Prostate gland (tissue), 2 donors: ENCODE results near the gene TGFBRAP1. TPM values are rescaled to one million over a fixed set of nuclear protein-coding genes. Genes with fewer than 3 reads are reported as not detected.

Source experiments
- DNase-seq: peaks from one replicate; pipeline ENCODE4 v3.0.0-alpha.2; 2019; ENCODE audit warnings: low spot score
- H3K27ac ChIP-seq, 2 donors: fragments of 200-600 bp; sonication (generic); 2 replicates each; pipeline ENCODE4 v1.5.1; 2017 to 2019
- H3K27me3 ChIP-seq: fragments of 200-600 bp; sonication (generic); replicated peaks from 2 replicates; pipeline ENCODE4 v1.5.1; 2019; ENCODE audit not compliant: insufficient read depth
- H3K36me3 ChIP-seq, 2 donors: fragments of 200-600 bp; sonication (generic); 1 replicate in 1 of 2; 2 replicates in 1 of 2; pipeline versions ENCODE4 v1.5.1 to v1.8.1; 2017 to 2019
- H3K4me1 ChIP-seq: fragments of 200-600 bp; sonication (generic); replicated peaks from 2 replicates; pipeline ENCODE4 v1.5.1; 2019
- H3K4me3 ChIP-seq, 2 donors: fragments of 200-600 bp; sonication (generic); 2 replicates each; pipeline ENCODE4 v1.5.1; 2017 to 2019
- H3K9me3 ChIP-seq: fragments of 200-600 bp; sonication (generic); 2 replicates; pipeline ENCODE4 v1.5.1; 2017
- CTCF ChIP-seq, 4 experiments: fragments of 200-600 bp in 2 of 4; fragments of 450-650 bp in 2 of 4; sonication (generic) in 2 of 4; IDR thresholded peaks; 1 replicate in 3 of 4; 2 replicates in 1 of 4; pipeline ENCODE4 v1.5.1; 2016 to 2019; ENCODE audit warnings: antibody characterized with exemption in 4 of 4, mild to moderate bottlenecking in 2 of 4, moderate library complexity in 2 of 4
- POLR2A ChIP-seq: fragments of 450-650 bp; IDR thresholded peaks from one replicate; pipeline ENCODE4 v1.6.1; 2016; ENCODE audit warnings: antibody characterized with exemption, mild to moderate bottlenecking
- POLR2AphosphoS5 ChIP-seq: sonication (generic); formaldehyde crosslinking; IDR thresholded peaks from one replicate; pipeline ENCODE4 v1.6.1; 2017; ENCODE audit warnings: antibody characterized with exemption
- WGBS: methylation state at CpG from one replicate; pipeline ENCODE4 v1.1.5; 2018; 5-methylcytosine and 5-hydroxymethylcytosine counted together
- intact Hi-C: fragments of 100-400 bp; cut with DNase I; formaldehyde crosslinking; loops from one replicate; pipeline ENCODE4 v1.14.2; 2022
- total RNA-seq, 2 donors: library from RNA; depleted of rRNA; stranded (reverse); fragments of >200 nt; gene quantifications; one replicate each; pipeline ENCODE4 v1.1.0, GENCODE V29; 2016

The TGFBRAP1 gene
- total RNA-seq, 2 donors from 2014 or later = 29.9 to 30.0 TPM

DNA sequence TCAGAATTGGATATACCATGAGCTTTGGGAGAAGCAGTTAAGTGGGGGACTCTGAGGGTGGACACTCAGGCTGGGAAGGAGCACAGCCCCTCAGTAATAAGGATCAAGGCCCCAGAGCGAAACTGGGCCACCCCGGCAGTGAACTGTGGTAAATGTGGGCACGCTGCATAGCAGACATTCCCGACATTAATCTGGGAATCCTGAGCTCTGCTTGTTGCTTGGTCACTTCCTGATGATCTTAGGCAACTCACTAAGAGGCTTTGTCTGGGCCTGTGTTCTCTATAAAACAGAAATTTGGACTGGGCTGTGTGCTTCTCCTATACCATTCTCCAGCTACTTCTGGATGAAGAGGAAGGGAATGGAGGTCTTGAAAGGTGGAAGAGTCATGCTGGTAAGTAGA lies 4.8 kb downstream of the TGFBRAP1 start:
- 47% methylated on average over 4 of the region's 4 CpGs for WGBS
- TF ChIP-seq POLR2A (no peak), CTCF (IDR thresholded peaks at IDR 0.05) (no peak), POLR2AphosphoS5 (peak; percentile 48)
- Histone ChIP-seq H3K27me3 (no peaks in the 10 kb centered on the region), H3K27ac (peak overlapping the region; percentile 12 to 37), H3K4me3 (no peak overlapping the region), H3K36me3 (no peaks in the 10 kb centered on the region), H3K4me1 (peaks cover 10% of the 10 kb centered on the region), H3K9me3 (no peaks in the 10 kb centered on the region)
- DNase-seq = peak; percentile 35
- intact Hi-C loops = no loop called here

DNA sequence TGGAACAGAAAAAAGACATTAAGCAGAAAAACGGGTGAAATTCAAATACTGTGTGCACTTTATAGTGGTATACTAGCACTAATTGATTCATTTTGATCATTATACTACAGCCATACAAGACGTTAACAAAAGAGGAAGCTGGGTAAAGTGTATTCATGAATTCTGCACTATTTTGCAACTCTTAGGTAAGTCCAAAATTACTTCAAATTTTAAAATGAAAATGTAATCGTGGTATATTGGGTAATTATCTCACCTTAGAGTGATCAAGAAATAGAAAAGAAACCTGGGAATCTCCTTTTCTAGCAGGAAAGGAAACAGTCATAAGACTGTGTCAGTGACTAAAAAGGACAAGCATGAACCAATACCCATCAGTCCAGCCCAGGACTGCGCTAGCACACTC lies 5.4 kb downstream of the TGFBRAP1 start:
- no peak for DNase-seq
- Histone ChIP-seq H3K36me3 (no peaks in the 10 kb centered on the region), H3K4me3 (no peak overlapping the region), H3K27ac (peak overlapping the region in 1 of 2 donors; percentile 37), H3K4me1 (peaks cover 10% of the 10 kb centered on the region), H3K9me3 (no peaks in the 10 kb centered on the region), H3K27me3 (no peaks in the 10 kb centered on the region)
- intact Hi-C loops = no loop called here
- 70% methylated on average over 4 of the region's 4 CpGs for whole genome bisulfite sequencing
- TF ChIP-seq POLR2AphosphoS5 (no peak), POLR2A (no peak), CTCF (IDR thresholded peaks at IDR 0.05) (no peak)

DNA sequence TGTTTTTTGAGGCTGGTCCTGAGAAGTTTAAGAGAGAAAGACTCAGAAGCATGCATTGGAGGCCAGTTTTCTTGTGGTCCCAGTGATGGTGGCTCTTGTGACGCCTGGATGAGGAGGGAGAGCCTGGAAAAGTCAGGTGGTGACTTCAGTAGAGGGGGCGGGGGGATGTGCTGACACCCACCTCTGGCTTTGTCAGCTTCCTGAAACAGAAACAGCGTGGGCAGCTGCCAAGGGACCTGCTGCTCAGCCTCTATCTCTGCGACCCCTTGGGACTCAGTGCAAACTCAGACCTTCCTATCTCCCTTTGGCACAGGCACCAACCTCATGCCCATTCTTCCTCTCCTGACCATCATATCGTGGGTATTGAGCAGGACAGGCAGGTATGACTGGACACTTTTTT lies 6.4 kb downstream of the TGFBRAP1 start:
- TF ChIP-seq CTCF (IDR thresholded peaks at IDR 0.05) = no peak
- TF ChIP-seq POLR2AphosphoS5 = no peak
- no peak for TF ChIP-seq POLR2A
- Histone ChIP-seq H3K4me1 (peaks cover 13% of the 10 kb centered on the region), H3K27me3 (no peaks in the 10 kb centered on the region), H3K9me3 (no peaks in the 10 kb centered on the region), H3K27ac (no peak overlapping the region), H3K4me3 (no peak overlapping the region), H3K36me3 (no peaks in the 10 kb centered on the region)
- intact Hi-C loops = no loop called here
- no peak for DNase-seq
- WGBS = 78% methylated on average over 5 of the region's 5 CpGs

- H3K9me3 ChIP-seq = no peaks in the 10 kb centered on the region
- no peak for DNase-seq
- WGBS = 86% methylated on average over 3 of the region's 3 CpGs
- H3K4me1 ChIP-seq = peaks cover 13% of the 10 kb centered on the region
- no peak overlapping the region for H3K4me3 ChIP-seq
- intact Hi-C loops = no loop called here
- H3K36me3 ChIP-seq = no peaks in the 10 kb centered on the region
- no peak for TF ChIP-seq POLR2A
- no peak for TF ChIP-seq POLR2AphosphoS5
- no peak for TF ChIP-seq CTCF (IDR thresholded peaks at IDR 0.05)
- H3K27ac ChIP-seq = no peak overlapping the region
- H3K27me3 ChIP-seq = no peaks in the 10 kb centered on the region
Observed at GRCh38 chr2:105321875-105322646, 7.5 kb downstream of the TGFBRAP1 start.

- Histone ChIP-seq H3K36me3 (no peaks in the 10 kb centered on the region), H3K9me3 (no peaks in the 10 kb centered on the region), H3K4me3 (no peak overlapping the region), H3K27me3 (no peaks in the 10 kb centered on the region), H3K27ac (no peak overlapping the region), H3K4me1 (peaks cover 13% of the 10 kb centered on the region)
- 54% methylated on average over 7 of the region's 7 CpGs for WGBS
- no peak for DNase-seq
- TF ChIP-seq POLR2A (no peak), POLR2AphosphoS5 (no peak), CTCF (IDR thresholded peaks at IDR 0.05) (no peak)
- intact Hi-C loops = no loop called here
Observed at GRCh38 chr2:105320651-105321215, 8.8 kb downstream of the TGFBRAP1 start.
